ENCODE data around the gene PHF20. TPM values are rescaled to one million over a fixed set of nuclear protein-coding genes. Genes with fewer than 3 reads are reported as not detected.
A peak's percentile ranks its signal among the peaks of the same experiment; 100 is the strongest.

The PHF20 gene
- total and polyA plus RNA-seq, 2 of the 8 experiments (the other 6 are each of a cell fraction or from before 2014, with no cell fraction given): 25.6 to 70.1 TPM

DNA sequence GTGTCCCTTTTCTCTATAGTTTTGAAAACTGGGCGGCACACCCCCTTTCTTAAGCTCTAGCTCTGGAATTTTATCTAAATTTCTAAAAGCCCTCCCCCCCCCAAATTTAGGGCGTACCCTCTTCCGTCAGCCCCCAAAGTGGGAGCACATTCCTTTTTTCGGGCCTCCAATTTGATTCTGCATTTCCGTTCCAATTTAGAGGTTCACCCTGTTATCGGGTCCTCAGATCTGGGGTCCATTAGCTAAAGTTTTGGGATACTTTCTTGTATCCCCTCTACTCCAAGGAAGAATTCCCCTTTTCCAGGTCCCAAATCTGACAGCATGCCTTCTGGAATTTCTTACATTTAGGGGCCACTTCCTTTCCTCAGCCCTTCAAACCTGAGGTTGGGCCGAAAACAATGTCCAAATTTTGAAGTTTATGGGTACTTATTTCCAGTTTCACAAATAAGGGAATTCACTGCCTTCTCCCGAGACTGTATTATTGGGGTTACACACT, 796 bp downstream of the PHF20 start:
- peaks cover 2 to 6% of the 10 kb centered on the region in 2 experiments for H4K20me1 ChIP-seq (replicated peaks in 1 of 2; ENCODE audit: control insufficient read depth in 1 of 2, insufficient read depth in 2 of 2, low read length in 2 of 2)
- no peak overlapping the region for H4K8ac ChIP-seq (ENCODE audit: extremely low read depth, insufficient read depth, low read length)
- H3K36me3 ChIP-seq (ENCODE audit: control insufficient read depth in 2 of 4, insufficient read depth in 4 of 4, low read length in 3 of 4): peaks cover 0 to 5% (median 2%) of the 10 kb centered on the region in 4 experiments; a peak in 1 of 8 replicates
- FAIRE-seq (no peak), DNase-seq (ENCODE audit: low read depth in 1 of 2, low spot score in 2 of 2) (no peak)
- H3K4me2 ChIP-seq (ENCODE audit: insufficient read depth in 1 of 2, low read depth in 2 of 2, low read length in 2 of 2): peak overlapping the region; percentile 82 to 84
- ChIA-PET POLR2A (ENCODE audit: partially characterized antibody) (interaction anchor here (0.6 to 10.6 kb wide), 16 partner anchors 9 to 543 kb away, joined by 3 to 167 read pairs (median 4); partner anchors contain the start of genes RBM39 and SCAND1), CTCF (ENCODE audit: partially characterized antibody) (no interaction called here)
- 0 out of 2 replicates have a peak overlapping the region, but pooled peaks have one; percentile 39 for H2BK12ac ChIP-seq (ENCODE audit: low read depth, low read length)
- no peaks in the 10 kb centered on the region for H3K9me3 ChIP-seq (ENCODE audit: insufficient read depth in 2 of 2, low read depth in 1 of 2, low read length in 1 of 2)
- no peak overlapping the region for H2AFZ ChIP-seq (ENCODE audit: low read length)
- no peak overlapping the region for H2BK15ac ChIP-seq (ENCODE audit: low read length)
- 29% methylated on average over 8 of the region's 8 CpGs; no CpG with 5 or more reads in 1 of the 2 experiments for WGBS, 2 experiments (ENCODE audit: extremely low coverage in 1 of 2, insufficient coverage in 1 of 2, insufficient read length in 1 of 2, insufficient replicate concordance in 2 of 2, low coverage in 1 of 2, low lambda C conversion rate in 2 of 2, missing lambda C conversion rate in 1 of 2)
- no peak overlapping the region for H4K5ac ChIP-seq (ENCODE audit: insufficient read length, low read depth, low read length)
- no peak overlapping the region for H2BK5ac ChIP-seq (ENCODE audit: low read depth, low read length)
- peaks cover 6% of the 10 kb centered on the region for H3K79me1 ChIP-seq (ENCODE audit: low read depth, low read length)
- H2BK20ac ChIP-seq (ENCODE audit: low read length): no peak overlapping the region
- no peak overlapping the region for H3K14ac ChIP-seq (ENCODE audit: insufficient read length)
- peaks cover 5 to 9% (median 9%) of the 10 kb centered on the region in 4 experiments for H3K27me3 ChIP-seq (replicated peaks in 1 of 4; ENCODE audit: control insufficient read depth in 3 of 4, extremely low read depth in 1 of 4, insufficient read depth in 3 of 4, low read length in 3 of 4)
- peak overlapping the region; percentile 65 to 82 (median 78) for H3K4me3 ChIP-seq (ENCODE audit: extremely low read depth in 1 of 4, insufficient read depth in 2 of 4, low read depth in 3 of 4, low read length in 4 of 4)
- H3K79me2 ChIP-seq (ENCODE audit: control insufficient read depth in 1 of 2, insufficient read depth in 2 of 2, low read length in 2 of 2): peaks cover 12 to 51% of the 10 kb centered on the region in 2 experiments; a peak in 3 of 4 replicates
- H3K9ac ChIP-seq (replicated peaks in 1 of 4; ENCODE audit: extremely low read depth in 1 of 4, low read depth in 3 of 4, low read length in 3 of 4): peak overlapping the region; percentile 37 to 84 (median 73); a peak in 6 of 7 replicates
- no peak overlapping the region for H4K91ac ChIP-seq (replicated peaks; ENCODE audit: insufficient read length, low read length)
- H3K27ac ChIP-seq (ENCODE audit: low read depth, low read length): peak overlapping the region; percentile 78; the same call in 1 of the 2 replicates
- H3K4ac ChIP-seq (replicated peaks; ENCODE audit: insufficient read length, low read depth, low read length): no peak overlapping the region
- no peak overlapping the region for H3K18ac ChIP-seq (ENCODE audit: extremely low read depth, low read length)
- H3K56ac ChIP-seq (replicated peaks; ENCODE audit: insufficient read length, low read depth, low read length): peak overlapping the region; percentile 33
- peaks cover 4% of the 10 kb centered on the region; the same call in 1 of the 2 replicates for H3K23me2 ChIP-seq (ENCODE audit: low read depth, low read length)
- no peak overlapping the region for H2BK120ac ChIP-seq (replicated peaks; ENCODE audit: low read depth, low read length)
- H3K23ac ChIP-seq (ENCODE audit: insufficient read length): no peak overlapping the region
- no peak overlapping the region for H2AK5ac ChIP-seq (ENCODE audit: low read depth, low read length)
- peaks cover 7 to 16% (median 12%) of the 10 kb centered on the region in 4 experiments for H3K4me1 ChIP-seq (replicated peaks in 1 of 4; ENCODE audit: control insufficient read depth in 3 of 4, insufficient read depth in 4 of 4, low read length in 3 of 4)
- TF ChIP-seq HDAC6 (IDR thresholded peaks at IDR 0.05; ENCODE audit: low read depth, low read length): no peak
- no peak for TF ChIP-seq NRF1 (IDR thresholded peaks at IDR 0.05; ENCODE audit: low read depth, low read length)
- TF ChIP-seq, protein P1, sequence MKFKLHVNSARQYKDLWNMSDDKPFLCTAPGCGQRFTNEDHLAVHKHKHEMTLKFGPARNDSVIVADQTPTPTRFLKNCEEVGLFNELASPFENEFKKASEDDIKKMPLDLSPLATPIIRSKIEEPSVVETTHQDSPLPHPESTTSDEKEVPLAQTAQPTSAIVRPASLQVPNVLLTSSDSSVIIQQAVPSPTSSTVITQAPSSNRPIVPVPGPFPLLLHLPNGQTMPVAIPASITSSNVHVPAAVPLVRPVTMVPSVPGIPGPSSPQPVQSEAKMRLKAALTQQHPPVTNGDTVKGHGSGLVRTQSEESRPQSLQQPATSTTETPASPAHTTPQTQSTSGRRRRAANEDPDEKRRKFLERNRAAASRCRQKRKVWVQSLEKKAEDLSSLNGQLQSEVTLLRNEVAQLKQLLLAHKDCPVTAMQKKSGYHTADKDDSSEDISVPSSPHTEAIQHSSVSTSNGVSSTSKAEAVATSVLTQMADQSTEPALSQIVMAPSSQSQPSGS (IDR thresholded peaks at IDR 0.05; ENCODE audit: low read length): no peak
- TF ChIP-seq TEAD4 (IDR thresholded peaks at IDR 0.05; ENCODE audit: low read depth, low read length): no peak
- no peak for TF ChIP-seq EP300 (IDR thresholded peaks at IDR 0.05; ENCODE audit: borderline replicate concordance in 1 of 2, low read depth in 2 of 2, low read length in 2 of 2)
